Measurements from ENCODE around the gene PLTP. TPM values are rescaled to one million over a fixed set of nuclear protein-coding genes. Genes with fewer than 3 reads are reported as not detected.
A peak's percentile ranks its signal among the peaks of the same experiment; 100 is the strongest.

PLTP gene
- total and polyA plus RNA-seq, 2 of the 13 experiments (the other 11 are each of a cell fraction or from before 2014, with no cell fraction given): 16.9 to 28.6 TPM

- TF ChIP-seq USF2 (IDR thresholded peaks at IDR 0.05; ENCODE audit: low read depth, low read length) (no peak), USF2 (CRISPR knock-in tag; IDR thresholded peaks at IDR 0.05; ENCODE audit: borderline replicate concordance) (no peak), ZNF644 (CRISPR knock-in tag; IDR thresholded peaks at IDR 0.05; ENCODE audit: low read depth) (peak; percentile 67; the same call in 1 of the 2 replicates), ZNF616 (CRISPR knock-in tag; IDR thresholded peaks at IDR 0.05; ENCODE audit: low read depth) (no peak), ZNF101 (CRISPR knock-in tag; IDR thresholded peaks at IDR 0.05; ENCODE audit: borderline replicate concordance, low read depth) (no peak), ZGPAT (CRISPR knock-in tag; IDR thresholded peaks at IDR 0.05) (peak; percentile 51), GATAD2A (CRISPR knock-in tag; IDR thresholded peaks at IDR 0.05) (peak; percentile 73), CC2D1A (CRISPR knock-in tag; IDR thresholded peaks at IDR 0.05) (no peak), ZNF142 (CRISPR knock-in tag; IDR thresholded peaks at IDR 0.05) (no peak), ZNF770 (CRISPR knock-in tag; IDR thresholded peaks at IDR 0.05) (peak; percentile 94), HNF4A (CRISPR knock-in tag; IDR thresholded peaks at IDR 0.05) (peak; percentile 89), HOXA5 (CRISPR knock-in tag; IDR thresholded peaks at IDR 0.05) (0 out of 2 replicates have a peak, but pooled peaks have one; percentile 3), ARID5B (CRISPR knock-in tag; IDR thresholded peaks at IDR 0.05) (peak; percentile 75)
These were observed 9.6 kb upstream of the PLTP start (continued) for GRCh38 chr20:45921337-45922189.

Measured in HepG2 (cell line).